HCT116 (cell line): Measurements from ENCODE around the gene TYMP.

ENCODE experiments used
- ATF3 ChIP-seq: IDR thresholded peaks from 2 replicates; pipeline ENCODE4 v1.6.1; 2012
- CEBPB ChIP-seq: IDR thresholded peaks from 2 replicates; pipeline ENCODE4 v1.6.1; 2012; ENCODE audit warnings: low read depth
- CTCF ChIP-seq, 3 experiments: fragments of 200-600 bp in 1 of 3; sonication (generic) in 1 of 3; IDR thresholded peaks in 2 of 3; conservative IDR thresholded peaks in 1 of 3; 2 replicates each; pipeline ENCODE4 v1.5.1; 2012 to 2017; ENCODE audit warnings: low read depth in 2 of 3, low read length in 2 of 3, antibody characterized with exemption in 1 of 3, borderline replicate concordance in 1 of 3, control low read depth in 1 of 3, mild to moderate bottlenecking in 1 of 3, mixed read lengths in 1 of 3, mixed run types in 1 of 3, moderate library complexity in 1 of 3; ENCODE audit not compliant: insufficient read depth in 1 of 3
- ELF1 ChIP-seq: IDR thresholded peaks from 2 replicates; pipeline ENCODE4 v1.6.1; 2012; ENCODE audit warnings: low read depth, borderline replicate concordance
- EZH2 ChIP-seq: fragments of 200-600 bp; sonication (generic); IDR thresholded peaks from 2 replicates; pipeline ENCODE4 v1.6.1; 2017; ENCODE audit warnings: antibody characterized with exemption, mixed run types
- MAX ChIP-seq: IDR thresholded peaks from 2 replicates; pipeline ENCODE4 v1.6.1; 2012
- POLR2A ChIP-seq: IDR thresholded peaks from 2 replicates; pipeline ENCODE4 v1.7.0; 2011; ENCODE audit warnings: borderline replicate concordance; ENCODE audit not compliant: insufficient read depth, insufficient read length; ENCODE audit errors: extremely low read depth
- POLR2AphosphoS5 ChIP-seq: IDR thresholded peaks from 2 replicates; pipeline ENCODE4 v1.6.1; 2011; ENCODE audit warnings: mild to moderate bottlenecking, low read depth, low read length, moderate library complexity
- RAD21 ChIP-seq: IDR thresholded peaks from 2 replicates; pipeline ENCODE4 v1.6.1; 2012; ENCODE audit warnings: low read depth, mild to moderate bottlenecking
- YY1 ChIP-seq: IDR thresholded peaks from 2 replicates; pipeline ENCODE4 v1.6.1; 2011; ENCODE audit warnings: low read length, low read depth, moderate library complexity, mild to moderate bottlenecking; ENCODE audit not compliant: insufficient replicate concordance; ENCODE audit errors: extremely low read depth
- ZFX ChIP-seq: fragments of 450-650 bp; IDR thresholded peaks from 2 replicates; pipeline ENCODE4 v1.6.1; 2017
- ZNF274 ChIP-seq: fragments of 200-500 bp; sonication (Bioruptor generic); IDR thresholded peaks from 2 replicates; pipeline ENCODE4 v1.6.1; 2014; ENCODE audit warnings: mild to moderate bottlenecking, low read depth, low read length, inconsistent platforms

GRCh38 chr22:50577987-50578775, 48.4 kb upstream of the TYMP start, which contains the start of gene CPT1B:
- no peak for TF ChIP-seq CTCF (IDR thresholded peaks at IDR 0.05 in 2 of 3, conservative IDR thresholded peaks at IDR 0.05 in 1 of 3; ENCODE audit: borderline replicate concordance in 1 of 3, insufficient read depth in 1 of 3, low read depth in 2 of 3, low read length in 2 of 3)
- TF ChIP-seq EZH2 = no peak
- TF ChIP-seq POLR2AphosphoS5 = no peak
- TF ChIP-seq ZNF274 = no peak
- no peak for TF ChIP-seq ELF1
- no peak for TF ChIP-seq YY1
- no peak for TF ChIP-seq ATF3
- TF ChIP-seq CEBPB = no peak
- no peak for TF ChIP-seq POLR2A
- no peak for TF ChIP-seq MAX
- TF ChIP-seq RAD21 = no peak
- no peak for TF ChIP-seq ZFX
